Psoas muscle (tissue), 8 donors: ENCODE measurements around the gene CAMK1D. TPM values are rescaled to one million over a fixed set of nuclear protein-coding genes. Genes with fewer than 3 reads are reported as not detected.

ENCODE experiments used
- ATAC-seq, 4 donors: fragments of 200-7000 bp; cut with Tn5 transposase; one replicate each; pipeline ENCODE4 v1.9.1; 2020; ENCODE audit warnings: moderate library complexity in 3 of 4, mild to moderate bottlenecking in 2 of 4
- DNase-seq, 2 donors: peaks; one replicate each; pipeline ENCODE4 v3.0.0-alpha.2; 2020
- H3K27ac ChIP-seq: fragments of 200-600 bp; one replicate; pipeline ENCODE4 v1.8.0; 2022
- H3K27me3 ChIP-seq, 3 donors: fragments of 200-600 bp in 1 of 3; one replicate each; pipeline versions ENCODE4 v1.6.1 to v1.8.0; 2013 to 2022; ENCODE audit warnings: low read length in 2 of 3, mild to moderate bottlenecking in 2 of 3, moderate library complexity in 1 of 3; ENCODE audit not compliant: insufficient read depth in 3 of 3
- H3K36me3 ChIP-seq, 2 donors: fragments of 200-600 bp in 1 of 2; one replicate each; pipeline versions ENCODE4 v1.6.1 to v1.8.0; 2013 to 2022; ENCODE audit warnings: low read depth in 1 of 2, mild to moderate bottlenecking in 1 of 2, moderate library complexity in 1 of 2; ENCODE audit not compliant: insufficient read depth in 1 of 2
- H3K4me1 ChIP-seq: fragments of 200-600 bp; one replicate; pipeline ENCODE4 v1.8.0; 2022
- H3K4me3 ChIP-seq: fragments of 200-600 bp; one replicate; pipeline ENCODE4 v1.8.0; 2022; ENCODE audit warnings: mild to moderate bottlenecking
- H3K9me3 ChIP-seq: fragments of 200-600 bp; one replicate; pipeline ENCODE4 v1.8.0; 2022
- WGBS, 3 donors: extraction: QIAGEN DNeasy Blood & Tissue Kit; methylation state at CpG; one replicate each; pipeline versions ENCODE4 v1.1.6 to v1.1.7; 2013; 5-methylcytosine and 5-hydroxymethylcytosine counted together
- intact Hi-C, 2 donors: fragments of 100-400 bp; cut with DNase I; formaldehyde crosslinking; loops; one replicate each; pipeline versions ENCODE4 v1.11.0 to v1.14.2; 2022
- polyA plus RNA-seq, 3 donors: library from polyadenylated mRNA; stranded (reverse); fragments of 200-250 nt; gene quantifications; one replicate each; pipeline ENCODE4 v1.2.3, GENCODE V29; 2013
- total RNA-seq, 4 donors: library from RNA; stranded (reverse); fragmentation: NEBNext Ultra II Directional in 2 of 4; extraction: Animal tissue kit (Norgen Biotek cat#: 25700) in 2 of 4; gene quantifications; one replicate each; pipeline versions ENCODE4 v1.2.1 to v1.2.4, GENCODE V29; 2021 to 2023
- TF ChIP-seq, protein P1 (sequence below): fragments of 200-600 bp; IDR thresholded peaks from one replicate; pipeline ENCODE4 v1.8.0; 2022; ENCODE audit warnings: antibody characterized with exemption
- donor health status: healthy with polysubstance abuse.
- donor health status: DM: no; HTN: no; CAD: no; lungs with moderate emphysema.
- donor health status: Bipolar disorder and iron deficiency.
- donor health status: healthy.
- donor health status: DM: yes; HTN: yes; CAD: no.
- donor health status: DM: no; HTN: no; CAD: no.
- donor health status: DM: no; HTN: no; CAD: no.
- donor health status: DM: yes; HTN: yes; CAD: no.

The CAMK1D gene
- total and polyA plus RNA-seq, 7 donors: 0.39 to 1.8 (median 0.53) TPM

- Histone ChIP-seq H3K9me3 (no peaks in the 10 kb centered on the region), H3K4me1 (no peaks in the 10 kb centered on the region), H3K36me3 (no peaks in the 10 kb centered on the region), H3K27me3 (no peaks in the 10 kb centered on the region), H3K4me3 (no peak overlapping the region), H3K27ac (no peak overlapping the region)
- TF ChIP-seq, protein P1, sequence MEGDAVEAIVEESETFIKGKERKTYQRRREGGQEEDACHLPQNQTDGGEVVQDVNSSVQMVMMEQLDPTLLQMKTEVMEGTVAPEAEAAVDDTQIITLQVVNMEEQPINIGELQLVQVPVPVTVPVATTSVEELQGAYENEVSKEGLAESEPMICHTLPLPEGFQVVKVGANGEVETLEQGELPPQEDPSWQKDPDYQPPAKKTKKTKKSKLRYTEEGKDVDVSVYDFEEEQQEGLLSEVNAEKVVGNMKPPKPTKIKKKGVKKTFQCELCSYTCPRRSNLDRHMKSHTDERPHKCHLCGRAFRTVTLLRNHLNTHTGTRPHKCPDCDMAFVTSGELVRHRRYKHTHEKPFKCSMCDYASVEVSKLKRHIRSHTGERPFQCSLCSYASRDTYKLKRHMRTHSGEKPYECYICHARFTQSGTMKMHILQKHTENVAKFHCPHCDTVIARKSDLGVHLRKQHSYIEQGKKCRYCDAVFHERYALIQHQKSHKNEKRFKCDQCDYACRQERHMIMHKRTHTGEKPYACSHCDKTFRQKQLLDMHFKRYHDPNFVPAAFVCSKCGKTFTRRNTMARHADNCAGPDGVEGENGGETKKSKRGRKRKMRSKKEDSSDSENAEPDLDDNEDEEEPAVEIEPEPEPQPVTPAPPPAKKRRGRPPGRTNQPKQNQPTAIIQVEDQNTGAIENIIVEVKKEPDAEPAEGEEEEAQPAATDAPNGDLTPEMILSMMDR: no peak
- DNase-seq (no peak), ATAC-seq (no peak)
- intact Hi-C loops: no loop called here
- WGBS, 3 donors: 28 to 43% (median 36%) methylated on average over 12 of the region's 12 CpGs
These were observed 238.9 kb downstream of the CAMK1D start for GRCh38 chr10:12588091-12588860.

DNA sequence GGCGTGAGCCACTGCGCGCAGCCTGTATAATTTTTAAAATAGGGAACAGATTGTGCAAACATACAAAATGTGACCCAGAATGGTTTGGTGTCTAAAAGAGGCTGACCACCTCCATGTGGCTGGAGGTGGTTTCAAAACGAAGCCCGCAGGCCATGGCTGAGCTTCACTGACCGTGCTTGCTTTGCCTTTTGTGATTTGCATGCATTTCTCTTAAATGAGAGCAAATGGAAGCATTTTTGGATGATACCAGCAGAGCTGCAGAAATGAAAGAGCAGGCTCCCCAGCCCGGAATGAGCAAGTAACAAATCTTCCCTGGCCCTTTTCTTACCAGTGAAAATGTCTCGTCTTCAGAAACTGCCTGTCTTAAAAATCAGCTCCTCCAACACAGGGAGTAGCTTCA, 239.9 kb downstream of the CAMK1D start:
- TF ChIP-seq, protein P1: no peak
- no peaks in the 10 kb centered on the region for H3K4me1 ChIP-seq
- H3K4me3 ChIP-seq: no peak overlapping the region
- WGBS, 3 donors: 65 to 82% (median 68%) methylated on average over 8 of the region's 8 CpGs
- no peaks in the 10 kb centered on the region for H3K27me3 ChIP-seq
- DNase-seq: no peak
- no peak for ATAC-seq
- H3K36me3 ChIP-seq: no peaks in the 10 kb centered on the region
- no peak overlapping the region for H3K27ac ChIP-seq
- intact Hi-C loops: no loop called here
- H3K9me3 ChIP-seq: no peaks in the 10 kb centered on the region

DNA sequence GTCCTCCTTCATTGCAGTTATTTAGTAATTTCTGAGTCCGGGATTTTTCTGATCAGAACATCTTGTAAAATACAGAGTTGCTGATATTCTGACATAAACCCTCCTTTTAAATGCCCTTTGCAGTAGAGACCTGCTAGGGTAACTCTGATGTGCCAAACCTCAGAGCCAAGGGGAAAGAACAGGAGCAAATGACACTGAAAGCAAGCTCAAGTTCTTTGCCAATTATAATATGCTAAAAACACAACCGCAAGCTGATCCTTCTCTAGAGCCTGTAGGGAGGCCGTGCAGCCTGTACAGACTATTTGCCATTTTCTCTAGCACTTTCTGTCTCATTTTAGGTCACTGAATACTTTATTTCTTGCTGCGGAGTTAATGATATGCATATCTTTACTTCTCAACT, 240.4 kb downstream of the CAMK1D start:
- Histone ChIP-seq H3K9me3 (no peaks in the 10 kb centered on the region), H3K4me1 (no peaks in the 10 kb centered on the region), H3K27ac (no peak overlapping the region), H3K4me3 (no peak overlapping the region), H3K27me3 (no peaks in the 10 kb centered on the region), H3K36me3 (no peaks in the 10 kb centered on the region)
- intact Hi-C loops: no loop called here
- DNase-seq (no peak), ATAC-seq (no peak)
- 49 to 76% (median 55%) methylated on average over 4 of the region's 4 CpGs for WGBS, 3 donors
- TF ChIP-seq, protein P1: no peak

DNA sequence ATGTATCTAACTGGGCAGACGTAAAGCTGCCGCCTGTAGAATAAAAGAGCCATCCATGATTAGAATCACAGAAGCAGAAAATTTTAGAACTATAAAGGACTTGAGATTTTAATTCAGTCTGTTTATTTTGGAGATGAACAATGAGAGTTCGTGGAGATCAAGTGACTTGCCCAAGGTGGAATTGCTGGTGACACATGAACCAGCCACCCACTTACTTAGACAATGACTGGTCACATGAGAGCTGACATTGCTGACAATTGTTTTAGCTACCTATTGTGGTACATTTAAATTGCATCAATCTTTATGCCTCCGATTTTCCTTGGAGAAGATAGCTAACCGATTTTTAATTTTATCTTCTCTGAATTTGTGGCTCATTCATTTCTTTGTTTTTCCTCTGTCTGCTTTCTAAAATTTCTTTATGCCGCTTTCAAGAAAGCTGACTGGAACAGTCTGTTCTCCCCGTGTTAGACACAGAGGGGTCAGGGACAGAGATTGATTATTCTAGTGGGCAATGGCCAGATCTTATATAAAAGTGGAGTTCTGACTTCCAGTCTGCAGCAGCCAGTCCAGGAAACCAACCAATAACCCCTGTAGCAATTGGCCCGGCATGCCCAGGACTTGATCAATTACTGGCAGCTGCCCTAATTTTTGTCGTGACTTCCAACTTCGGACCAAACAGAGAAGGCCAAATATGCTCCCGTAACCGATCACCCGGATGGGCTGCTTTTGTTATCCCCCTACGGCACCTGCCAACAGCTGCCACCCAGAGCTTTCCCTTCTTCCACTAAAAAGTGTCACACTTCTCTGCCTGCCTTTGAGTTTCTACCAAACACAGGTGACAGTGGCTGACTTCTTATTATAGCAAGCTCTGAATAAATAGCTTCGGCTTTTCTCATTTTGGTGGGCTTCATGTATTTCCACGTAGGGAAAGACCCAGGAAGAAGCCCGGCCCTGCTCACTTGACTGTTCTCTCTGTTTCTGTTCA, 241.6 kb downstream of the CAMK1D start:
- no peak overlapping the region for H3K27ac ChIP-seq
- ATAC-seq: no peak
- WGBS, 3 donors: 68 to 77% (median 68%) methylated on average over 17 of the region's 17 CpGs
- H3K4me1 ChIP-seq: no peaks in the 10 kb centered on the region
- H3K9me3 ChIP-seq: no peaks in the 10 kb centered on the region
- intact Hi-C loops: no loop called here
- no peaks in the 10 kb centered on the region for H3K27me3 ChIP-seq
- no peak for DNase-seq
- TF ChIP-seq, protein P1: no peak
- no peak overlapping the region for H3K4me3 ChIP-seq
- no peaks in the 10 kb centered on the region for H3K36me3 ChIP-seq
